Lower leg skin (tissue), 4 donors: Measurements from ENCODE around the gene WNK2. TPM values are rescaled to one million over a fixed set of nuclear protein-coding genes. Genes with fewer than 3 reads are reported as not detected.

Source experiments
- DNase-seq, 2 donors: peaks; one replicate each; pipeline ENCODE4 v3.0.0-alpha.2; 2019; ENCODE audit warnings: low spot score in 2 of 2
- H3K4me3 ChIP-seq: fragments of 200-600 bp; sonication (generic); 2 replicates; pipeline ENCODE4 v1.5.1; 2017; ENCODE audit warnings: mild to moderate bottlenecking, low read depth; ENCODE audit not compliant: poor library complexity, severe bottlenecking
- CTCF ChIP-seq, 3 donors: fragments of 450-650 bp; IDR thresholded peaks; one replicate each; pipeline ENCODE4 v1.5.1; 2016; ENCODE audit warnings: antibody characterized with exemption in 3 of 3, mild to moderate bottlenecking in 3 of 3, moderate library complexity in 2 of 3
- POLR2A ChIP-seq, 2 donors: fragments of 450-650 bp; IDR thresholded peaks; one replicate each; pipeline ENCODE4 v1.6.1; 2016 to 2017; ENCODE audit warnings: antibody characterized with exemption in 2 of 2, mild to moderate bottlenecking in 1 of 2, moderate library complexity in 1 of 2
- WGBS, 2 donors: methylation state at CpG; one replicate each; pipeline ENCODE4 v1.1.5; 2018; 5-methylcytosine and 5-hydroxymethylcytosine counted together
- intact Hi-C: fragments of 100-400 bp; cut with DNase I; formaldehyde crosslinking; loops from one replicate; pipeline ENCODE4 v1.15.0; 2023; ENCODE audit warnings: low total_unique reads
- total RNA-seq, 4 donors: library from RNA; depleted of rRNA; stranded (reverse); fragments of >200 nt; gene quantifications; one replicate each; pipeline ENCODE4 v1.1.0, GENCODE V29; 2016

The WNK2 gene
- total RNA-seq, 4 donors from 2014 or later = 35.3 to 53.6 (median 42.6) TPM

DNA sequence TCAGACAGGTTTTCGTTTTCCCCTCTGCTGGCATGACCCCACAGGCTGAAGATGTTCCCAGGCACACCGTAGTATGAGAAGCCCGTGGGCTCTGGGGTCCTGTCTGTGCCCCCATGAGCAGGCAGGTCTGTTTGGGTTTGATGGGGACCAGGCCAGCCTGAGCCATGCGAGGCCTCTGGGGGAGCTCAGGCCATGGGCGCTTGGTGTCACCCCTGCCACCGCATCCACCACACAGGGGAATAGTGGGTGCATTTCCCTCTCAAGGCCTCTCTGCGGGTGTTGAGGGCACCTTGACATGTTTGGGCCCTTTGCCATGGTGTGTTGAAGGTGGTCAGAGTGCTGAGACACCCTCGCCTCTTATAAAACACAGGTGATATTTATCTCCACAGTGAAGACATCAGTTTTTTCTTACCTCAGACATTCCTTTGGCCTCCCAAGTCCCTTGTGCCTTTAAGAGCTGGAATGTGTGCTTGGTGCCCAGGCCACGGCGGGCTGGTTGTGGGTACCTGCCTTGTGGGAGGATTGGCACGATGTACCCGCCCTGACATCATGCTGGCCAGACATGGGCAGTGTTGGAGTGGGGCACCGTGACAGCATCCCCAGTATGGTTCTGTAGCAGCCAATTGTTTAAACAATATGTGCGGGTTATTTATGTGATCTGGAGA is 68.3 kb downstream of the WNK2 start:
- H3K4me3 ChIP-seq = no peak overlapping the region
- WGBS, 2 donors = 81 to 85% methylated on average over 14 of the region's 14 CpGs
- peak in 1 of 2 donors; percentile 76 for DNase-seq
- intact Hi-C loops = no loop called here
- TF ChIP-seq POLR2A (IDR thresholded peaks at IDR 0.05) (no peak), CTCF (IDR thresholded peaks at IDR 0.05) (no peak)

DNA sequence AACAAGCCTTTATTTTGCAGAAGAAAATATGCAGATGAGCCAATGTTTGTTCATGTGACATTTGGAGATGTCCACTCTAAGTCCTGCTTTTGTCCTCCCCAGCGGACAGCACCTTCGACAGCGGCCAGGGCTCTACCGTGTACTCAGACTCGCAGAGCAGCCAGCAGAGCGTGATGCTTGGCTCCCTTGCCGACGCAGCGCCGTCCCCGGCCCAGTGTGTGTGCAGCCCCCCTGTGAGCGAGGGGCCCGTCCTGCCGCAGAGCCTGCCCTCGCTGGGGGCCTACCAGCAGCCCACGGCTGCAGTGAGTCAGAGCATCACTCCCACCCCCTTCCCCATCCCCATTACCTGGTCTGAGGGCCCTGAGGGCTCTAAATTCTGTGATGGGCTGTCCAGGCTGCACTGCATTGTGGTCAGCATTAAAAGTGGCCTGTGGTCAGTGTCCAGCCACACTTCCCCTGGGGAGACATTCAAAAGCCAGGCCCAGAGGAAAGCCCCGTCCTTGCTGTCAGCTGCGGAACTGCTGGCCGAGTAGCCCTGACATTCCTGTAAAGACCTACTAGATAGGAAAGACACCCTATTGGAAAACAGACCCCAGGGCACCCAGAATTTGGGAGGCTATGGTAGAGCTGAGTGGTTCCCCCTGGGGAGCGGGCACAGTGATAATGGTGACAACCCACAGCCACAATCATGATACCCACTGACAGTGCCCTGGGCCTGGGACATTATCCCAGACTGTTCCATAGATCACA is 69.0 kb downstream of the WNK2 start:
- intact Hi-C loops = no loop called here
- DNase-seq = peak in 1 of 2 donors; percentile 45
- 79 to 91% methylated on average over 11 to 17 of the region's 20 CpGs for WGBS, 2 donors
- H3K4me3 ChIP-seq = no peak overlapping the region
- TF ChIP-seq POLR2A (IDR thresholded peaks at IDR 0.05) (no peak), CTCF (IDR thresholded peaks at IDR 0.05) (no peak)

- 85 to 92% methylated on average over 10 of the region's 10 CpGs for WGBS, 2 donors
- H3K4me3 ChIP-seq = no peak overlapping the region
- DNase-seq = peak in 1 of 2 donors; percentile 59
- TF ChIP-seq CTCF (IDR thresholded peaks at IDR 0.05) (no peak), POLR2A (IDR thresholded peaks at IDR 0.05) (no peak)
- intact Hi-C loops = no loop called here
These were observed 69.7 kb downstream of the WNK2 start for GRCh38 chr9:93253633-93254032.

- peak in 1 of 2 donors; percentile 56 for DNase-seq
- intact Hi-C loops = no loop called here
- TF ChIP-seq CTCF (IDR thresholded peaks at IDR 0.05) = no peak
- TF ChIP-seq POLR2A (IDR thresholded peaks at IDR 0.05) = no peak
- H3K4me3 ChIP-seq = no peak overlapping the region
- WGBS, 2 donors = 92% methylated on average over 14 of the region's 14 CpGs
These were observed 70.1 kb downstream of the WNK2 start for GRCh38 chr9:93254061-93254481.

- no peak for TF ChIP-seq POLR2A (IDR thresholded peaks at IDR 0.05)
- no peak for TF ChIP-seq CTCF (IDR thresholded peaks at IDR 0.05)
- WGBS, 2 donors = 60 to 77% methylated on average over 7 of the region's 7 CpGs
- intact Hi-C loops = no loop called here
- no peak overlapping the region for H3K4me3 ChIP-seq
- peak in 1 of 2 donors; percentile 80 for DNase-seq
These were observed 71.0 kb downstream of the WNK2 start for GRCh38 chr9:93254806-93255493.
